D721Med (cell line): ENCODE measurements around the gene CLDN6.

Source experiments
- DNase-seq: peaks from one replicate; pipeline ENCODE4 v3.0.0; 2011; ENCODE audit warnings: low spot score; ENCODE audit not compliant: insufficient read length
- FAIRE-seq: peaks from 2 replicates; lab custom pipeline; 2011; peaks lifted over from hg19 to GRCh38; lab: Jason Lieb, UNC
- CTCF ChIP-seq: IDR thresholded peaks from 2 replicates; pipeline ENCODE4 v1.5.1; 2012; ENCODE audit warnings: mild to moderate bottlenecking, control low read depth; ENCODE audit not compliant: insufficient read depth; ENCODE audit errors: missing control alignments

CLDN6 gene

DNA sequence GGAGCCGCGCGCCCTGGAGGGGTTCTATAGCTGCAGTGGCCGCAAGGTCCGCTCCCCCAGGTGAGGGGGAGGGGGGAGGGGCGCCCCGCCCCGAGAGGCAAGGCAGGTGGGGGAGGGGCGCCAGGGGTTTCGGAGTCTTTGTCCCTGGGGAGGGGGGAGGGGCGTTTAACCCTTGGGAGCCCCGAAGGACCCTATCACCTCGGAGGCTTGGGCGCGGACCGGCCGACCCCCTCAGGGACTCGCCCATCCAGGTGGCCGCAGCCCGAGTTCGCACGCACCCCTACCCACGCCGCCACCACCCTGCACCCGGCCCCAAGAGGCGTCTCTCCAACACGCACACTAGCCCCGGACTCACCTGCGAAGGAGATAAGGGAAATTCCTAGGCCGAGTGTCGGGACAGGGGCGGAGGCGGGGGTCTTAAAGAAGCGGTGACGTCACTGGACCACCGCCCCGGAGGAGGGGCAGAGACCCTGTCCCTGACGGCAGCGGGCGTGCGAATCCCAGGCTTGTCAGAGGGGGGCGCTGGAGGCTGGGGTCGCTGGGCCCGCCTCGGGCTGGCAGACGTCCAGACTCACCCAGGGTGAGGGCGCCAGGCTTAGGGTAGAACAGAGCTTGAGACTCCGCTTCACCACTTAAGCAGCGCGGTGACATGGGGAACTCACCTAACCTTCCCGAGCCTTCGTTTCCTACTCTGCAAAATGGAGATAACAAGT is at the start of gene CLDN6:
Gene CLDN6 (minus strand): TSS at position 390 of the 713 bp plus-strand sequence. CDS start 2,162 bp downstream, outside the sequence.
- peak; percentile 32 for TF ChIP-seq CTCF
- FAIRE-seq = no peak
- DNase-seq = no peak

DNA sequence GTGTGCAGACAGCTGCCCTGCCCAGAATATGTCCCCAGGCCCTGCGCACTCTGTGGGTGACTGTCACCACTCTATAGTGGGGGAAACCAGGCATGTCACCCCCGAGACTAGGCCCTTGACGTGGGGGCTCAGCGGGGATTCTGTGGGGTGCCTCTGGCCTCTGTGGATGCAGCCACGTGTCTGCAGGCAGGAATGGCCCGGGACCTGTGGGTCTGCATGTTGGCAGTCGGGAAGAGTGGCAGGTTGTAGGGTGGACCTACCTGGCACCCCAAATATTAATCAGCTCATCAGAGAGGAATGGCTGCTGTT is 48.4 kb upstream of the CLDN6 start:
- TF ChIP-seq CTCF = no peak
- DNase-seq = no peak
- FAIRE-seq = no peak

- no peak for TF ChIP-seq CTCF
- no peak for DNase-seq
- FAIRE-seq = no peak
Observed at GRCh38 chr16:3065742-3066439, 47.9 kb upstream of the CLDN6 start.

GRCh38 chr16:3065069-3065741 is 47.2 kb upstream of the CLDN6 start, which contains the start of gene IL32:
Gene IL32, plus strand, starts transcription at chr16:3065640. Its CDS starts 172 bp downstream, at chr16:3065812.
- DNase-seq (no peak), FAIRE-seq (no peak)

DNA sequence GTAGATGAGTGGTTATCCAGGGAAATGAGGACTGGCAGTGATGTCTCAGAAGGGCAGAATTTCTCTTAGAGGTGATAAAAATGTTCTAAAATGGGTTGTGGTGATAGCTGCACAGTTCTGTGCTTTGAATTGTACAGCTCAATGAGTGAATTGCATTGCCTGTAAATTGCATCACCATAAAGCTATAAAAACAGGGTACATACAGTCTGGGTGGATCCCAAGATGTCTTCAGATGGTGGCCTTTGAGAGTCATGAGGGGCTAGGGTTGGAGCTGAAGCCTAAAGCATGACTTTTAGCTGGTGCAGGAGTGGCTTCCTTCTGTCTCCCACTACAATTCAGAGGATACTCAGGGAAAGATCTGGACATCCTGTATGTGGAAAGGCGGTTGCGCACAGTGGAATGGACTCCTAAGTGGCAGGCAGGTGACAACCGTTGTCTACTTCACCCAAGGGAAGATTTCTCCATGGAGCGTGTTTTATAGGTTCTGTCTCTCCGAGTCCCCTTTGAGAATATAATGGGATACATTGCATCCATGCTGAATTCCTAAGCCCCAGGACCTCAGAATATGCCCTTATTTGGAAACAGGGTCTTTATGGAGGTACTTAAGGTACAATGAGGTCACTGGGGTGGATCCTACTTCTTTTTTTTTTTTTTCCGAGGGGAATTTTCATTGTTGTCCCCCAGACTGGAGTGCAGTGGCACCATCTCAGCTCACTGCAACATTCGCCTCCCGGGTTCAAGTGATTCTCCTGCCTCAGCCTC is 45.8 kb upstream of the CLDN6 start:
- FAIRE-seq (no peak), DNase-seq (no peak)
- no peak for TF ChIP-seq CTCF

More at GRCh38 chr16:3065069-3065741, 47.2 kb upstream of the CLDN6 start, which contains the start of gene IL32:
- no peak for TF ChIP-seq CTCF

DNA sequence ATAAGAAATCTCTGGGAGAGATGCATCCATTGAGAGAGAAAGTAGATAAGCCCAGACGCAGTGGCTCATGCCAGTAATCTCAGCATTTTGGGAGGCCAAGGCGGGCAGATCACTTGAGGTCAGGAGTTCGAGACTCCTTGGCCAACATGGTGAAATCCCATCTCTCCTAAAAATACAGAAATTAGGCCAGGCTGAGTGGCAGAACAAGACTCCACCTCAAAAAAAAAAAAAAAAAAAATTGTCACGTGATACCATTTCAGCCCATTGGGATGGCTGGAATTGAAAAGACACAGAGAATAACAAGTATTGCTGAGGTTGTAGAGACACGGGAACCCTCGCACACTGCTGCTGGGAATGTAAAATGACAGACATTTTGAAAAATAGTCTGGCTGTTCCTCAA is 44.6 kb upstream of the CLDN6 start:
- FAIRE-seq (no peak), DNase-seq (no peak)
- TF ChIP-seq CTCF = no peak
